Endometrium (tissue), 2 donors: ENCODE data around the gene XYLT1.

Source experiments
- FAIRE-seq: peaks from 2 replicates; lab custom pipeline; 2012; peaks lifted over from hg19 to GRCh38; lab: Jason Lieb, UNC
- donor health status: control.
- donor health status: control.

The XYLT1 gene

GRCh38 chr16:17083628-17084027 is 387.1 kb downstream of the XYLT1 start:
- no peak for FAIRE-seq

DNA sequence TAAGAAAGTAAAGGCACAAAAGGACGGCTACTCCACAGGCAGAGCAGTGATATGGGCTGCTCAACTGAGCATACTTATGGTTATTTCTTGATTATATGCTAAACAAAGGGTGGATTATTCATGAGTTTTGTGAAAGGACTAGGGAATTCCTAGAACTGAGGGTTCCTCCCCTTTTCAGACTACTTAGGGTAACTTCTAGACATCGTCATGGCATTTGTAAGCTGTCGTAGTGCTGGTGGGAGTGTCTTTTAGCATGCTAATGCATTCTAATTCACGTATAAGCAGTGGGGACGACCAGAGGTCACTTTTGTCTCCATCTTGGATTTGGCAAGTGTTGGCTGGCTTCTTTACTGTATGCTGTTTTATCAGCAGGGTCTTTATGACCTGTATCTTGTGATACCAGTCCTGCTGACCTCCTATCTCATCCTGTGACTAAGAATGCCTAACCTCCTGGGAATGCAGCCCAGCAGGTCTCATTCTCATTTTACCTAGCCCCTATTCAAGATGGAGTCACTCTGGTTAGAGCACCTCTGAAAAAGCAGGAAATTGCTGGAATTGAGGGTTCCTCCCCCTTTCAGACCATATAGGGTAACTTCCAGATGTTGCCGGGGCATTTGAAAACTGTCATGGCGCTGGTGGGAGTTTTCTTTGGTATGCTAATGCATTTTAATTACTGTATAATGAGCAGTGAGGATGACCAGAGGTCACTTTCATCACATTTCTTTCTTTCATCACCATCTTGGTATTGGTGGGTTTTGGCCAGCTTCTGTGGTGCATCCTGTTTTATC is 388.5 kb downstream of the XYLT1 start:
- no peak for FAIRE-seq

- no peak for FAIRE-seq
Observed at GRCh38 chr16:17080105-17080504, 390.7 kb downstream of the XYLT1 start.

DNA sequence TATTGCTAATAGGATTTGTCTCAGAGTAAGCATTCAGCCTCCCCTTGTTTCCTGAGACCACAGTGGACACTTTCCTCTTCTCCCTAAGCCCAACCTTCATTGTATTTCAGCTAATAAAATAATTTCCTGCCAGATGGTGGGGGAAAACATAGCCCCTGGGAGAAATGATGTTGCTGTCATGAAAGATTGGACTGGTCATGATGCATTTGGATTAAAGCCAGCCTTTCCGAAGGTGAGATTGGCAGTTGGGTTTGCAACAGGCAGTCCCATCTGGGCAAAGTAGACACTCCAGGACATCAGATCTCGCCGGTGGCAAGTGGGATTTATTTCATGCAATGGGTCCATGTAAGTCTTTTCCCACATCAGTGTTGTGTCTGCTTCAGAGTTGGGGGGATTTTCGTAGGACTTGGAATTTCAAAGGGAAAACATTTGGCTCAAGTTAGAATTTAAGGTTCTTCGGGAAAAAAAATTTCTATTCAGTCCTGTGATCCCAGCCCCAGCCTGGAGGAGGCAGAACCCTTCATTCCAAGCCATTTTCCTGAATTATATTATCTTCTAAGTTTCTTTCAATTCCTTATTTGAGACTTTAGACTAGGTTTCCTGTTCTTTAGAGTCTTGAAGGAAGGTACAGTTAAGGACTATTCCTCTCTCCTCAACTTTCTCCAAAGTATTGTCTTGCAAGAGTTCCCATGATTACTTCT is 391.7 kb downstream of the XYLT1 start:
- FAIRE-seq = no peak

GRCh38 chr16:17076818-17077498 is 393.8 kb downstream of the XYLT1 start:
- no peak for FAIRE-seq

- FAIRE-seq = no peak
Observed at GRCh38 chr16:17076092-17076754, 394.5 kb downstream of the XYLT1 start.

DNA sequence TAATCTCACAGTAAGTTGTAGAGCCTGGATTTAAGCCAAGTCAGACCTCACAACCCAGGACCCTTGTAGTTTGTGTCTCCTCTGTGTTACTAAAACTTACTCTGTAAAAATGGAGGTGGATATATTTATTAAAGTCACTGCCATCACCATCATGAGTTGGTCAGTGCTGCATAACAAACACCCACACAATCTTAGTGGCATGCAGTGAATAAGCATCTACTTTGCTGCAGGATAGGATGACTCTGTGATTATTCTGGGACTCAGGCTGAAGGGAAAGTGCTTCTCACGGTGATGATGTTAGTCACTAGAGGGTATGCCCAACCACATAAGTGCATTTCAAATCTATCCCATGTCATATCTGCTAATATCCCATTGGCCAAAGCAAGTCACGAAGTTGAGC is 398.7 kb downstream of the XYLT1 start:
- FAIRE-seq = no peak

DNA sequence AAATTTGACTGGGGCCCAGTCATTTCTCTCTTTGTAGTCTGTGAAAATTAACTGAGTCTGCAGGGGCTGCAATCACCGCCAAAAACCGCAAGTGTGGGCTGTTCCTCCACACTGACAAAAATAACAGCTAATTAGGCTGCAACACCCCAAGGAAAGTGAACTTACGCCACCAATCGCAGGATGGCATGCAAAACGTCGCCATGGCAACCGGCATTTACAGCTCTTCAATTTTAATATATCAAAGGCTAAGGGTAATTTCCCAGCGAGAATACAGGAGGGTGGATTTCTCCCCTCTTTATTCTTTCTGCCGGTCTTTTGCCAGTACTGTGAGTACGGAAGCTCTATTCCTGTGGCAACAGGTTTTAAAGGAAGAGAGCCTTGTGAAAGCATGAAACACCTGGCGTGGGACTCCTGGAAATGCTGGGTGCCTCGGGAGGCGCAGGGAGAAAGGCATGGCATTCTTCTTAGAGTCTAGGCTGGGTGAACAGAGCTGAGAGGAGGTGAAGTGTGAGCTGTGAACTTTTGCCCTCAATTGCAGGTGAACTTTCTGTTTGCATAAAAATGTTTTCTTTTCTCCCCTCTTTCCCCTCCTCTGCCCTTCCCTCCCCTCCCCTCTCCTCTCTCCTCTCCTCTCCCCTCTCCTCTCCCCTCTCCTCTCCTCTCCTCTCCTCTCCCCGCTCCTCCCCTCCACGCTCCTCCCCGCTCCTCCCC is 399.7 kb downstream of the XYLT1 start:
- FAIRE-seq = no peak

GRCh38 chr16:17069681-17070080 is 401.1 kb downstream of the XYLT1 start:
- no peak for FAIRE-seq

DNA sequence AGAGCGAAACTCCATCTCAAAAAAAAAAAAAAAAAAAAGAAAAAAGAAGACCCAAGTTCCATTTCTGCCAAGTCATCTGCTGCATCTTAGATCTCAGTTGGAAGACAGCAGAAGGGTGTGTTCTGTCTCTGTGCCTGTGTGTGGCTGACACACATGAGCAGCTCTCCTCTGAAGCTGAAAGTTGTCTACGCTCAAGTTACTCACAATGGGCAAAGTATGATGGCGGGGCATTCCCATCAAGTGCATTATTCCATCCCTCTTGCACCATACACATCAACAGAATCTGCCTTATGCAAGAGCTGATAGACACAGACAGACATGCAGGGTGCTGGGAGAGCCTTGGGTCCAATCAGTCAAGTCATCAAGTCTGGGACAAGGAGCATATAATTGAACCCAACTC is 402.2 kb downstream of the XYLT1 start:
- FAIRE-seq = no peak

DNA sequence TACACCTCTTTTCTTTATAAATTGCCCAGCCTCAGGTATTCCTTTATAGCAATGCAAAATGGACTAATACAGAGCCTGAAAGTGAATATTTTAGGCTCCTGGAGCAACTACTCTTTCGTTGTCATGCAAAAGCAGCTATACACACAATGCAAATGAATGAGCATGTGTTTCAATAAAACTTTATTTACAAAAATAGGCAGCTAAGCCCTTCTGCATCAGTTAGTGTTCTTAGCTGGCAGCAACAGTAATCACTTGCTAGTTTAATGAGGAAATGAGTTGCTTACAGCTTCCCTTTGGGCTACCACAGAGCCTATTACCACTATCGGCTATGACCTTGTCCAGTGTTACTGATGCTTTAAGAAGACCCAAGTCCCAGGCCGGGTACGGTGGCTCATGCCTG is 402.9 kb downstream of the XYLT1 start:
- FAIRE-seq = no peak

DNA sequence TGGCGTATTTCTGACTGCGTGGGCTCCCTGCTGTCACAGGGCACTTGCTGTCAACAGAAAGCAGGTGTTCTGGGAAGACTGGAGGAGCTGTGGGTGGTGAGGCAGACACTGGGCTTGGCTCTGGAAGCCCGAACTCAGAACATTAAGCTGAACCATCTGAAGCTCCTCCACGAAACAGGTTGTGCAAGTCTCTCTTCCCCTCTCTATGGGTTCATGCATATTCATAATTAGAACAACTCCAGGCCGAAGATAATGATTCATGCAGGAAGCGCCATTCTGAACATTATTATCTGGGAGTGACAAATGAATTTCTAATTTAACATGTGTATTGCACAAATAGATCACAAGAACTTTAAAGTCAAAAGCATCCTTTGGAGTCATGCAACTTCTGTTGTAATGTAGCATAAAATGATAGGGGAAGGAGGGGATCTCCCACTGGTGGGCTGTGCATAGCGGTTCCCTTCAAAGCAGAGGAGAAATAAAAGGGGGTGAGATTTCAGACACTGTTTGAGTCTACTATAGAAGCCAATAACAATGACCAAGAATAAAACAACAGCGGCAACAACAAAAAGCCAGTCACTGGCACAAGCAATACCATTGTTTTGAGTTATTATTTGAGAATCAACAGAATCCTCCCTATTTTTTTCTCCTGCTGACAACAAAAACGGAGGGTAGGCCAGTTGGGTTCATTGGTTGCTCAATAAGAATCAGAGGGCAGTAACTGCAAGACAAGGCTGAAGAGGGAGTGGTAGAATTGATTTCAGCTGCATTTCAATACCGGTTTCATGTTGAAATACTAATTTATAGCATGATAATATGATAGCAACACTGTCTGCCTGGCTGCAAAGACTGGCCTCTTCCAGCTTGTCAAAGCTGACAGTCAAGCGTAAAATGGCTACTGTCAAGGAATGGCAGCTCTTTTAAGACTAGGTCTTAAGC is 407.3 kb downstream of the XYLT1 start:
- no peak for FAIRE-seq

GRCh38 chr16:17062676-17063075 is 408.1 kb downstream of the XYLT1 start:
- no peak for FAIRE-seq

GRCh38 chr16:17061326-17061725 is 409.4 kb downstream of the XYLT1 start:
- no peak for FAIRE-seq

DNA sequence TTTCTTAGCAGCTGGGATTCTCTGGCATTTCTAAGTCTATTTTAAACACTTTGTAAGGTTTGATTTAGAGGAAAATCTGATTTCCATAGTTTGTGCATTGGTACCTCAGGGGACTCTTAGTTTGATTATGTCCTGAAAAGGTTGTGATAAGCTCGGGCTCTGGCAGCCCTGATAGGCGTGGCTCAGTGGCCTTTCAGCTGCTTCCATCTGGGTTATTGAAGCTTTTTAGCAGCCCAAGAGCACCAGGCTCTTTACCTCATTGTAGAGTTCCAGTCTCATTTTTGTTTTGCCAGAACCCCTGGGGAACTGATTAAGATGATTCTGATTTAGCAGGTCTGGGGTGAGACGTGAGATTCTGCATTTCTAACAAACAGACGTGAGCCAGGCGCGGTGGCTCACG is 412.3 kb downstream of the XYLT1 start:
- no peak for FAIRE-seq

DNA sequence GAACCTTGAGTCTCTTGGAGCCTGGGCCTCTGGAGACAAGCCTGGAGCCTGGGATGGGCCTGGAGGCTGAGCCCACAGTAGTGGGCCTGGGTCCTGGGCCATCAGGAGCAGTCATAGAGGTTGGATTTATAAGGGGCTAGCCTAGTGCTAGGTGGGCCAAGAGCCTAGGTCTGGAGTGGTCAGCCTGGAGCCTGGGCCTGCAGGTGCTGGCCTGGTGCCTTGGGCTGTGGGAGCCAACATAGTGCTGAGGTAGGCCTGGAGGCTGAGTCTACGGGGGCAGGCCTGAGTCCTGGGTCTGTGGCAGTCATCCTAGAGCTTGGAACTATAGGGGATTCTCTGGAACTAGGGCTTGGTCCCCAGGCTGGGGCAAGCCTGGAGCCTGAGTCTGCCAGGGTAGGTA is 414.1 kb downstream of the XYLT1 start:
- no peak for FAIRE-seq

DNA sequence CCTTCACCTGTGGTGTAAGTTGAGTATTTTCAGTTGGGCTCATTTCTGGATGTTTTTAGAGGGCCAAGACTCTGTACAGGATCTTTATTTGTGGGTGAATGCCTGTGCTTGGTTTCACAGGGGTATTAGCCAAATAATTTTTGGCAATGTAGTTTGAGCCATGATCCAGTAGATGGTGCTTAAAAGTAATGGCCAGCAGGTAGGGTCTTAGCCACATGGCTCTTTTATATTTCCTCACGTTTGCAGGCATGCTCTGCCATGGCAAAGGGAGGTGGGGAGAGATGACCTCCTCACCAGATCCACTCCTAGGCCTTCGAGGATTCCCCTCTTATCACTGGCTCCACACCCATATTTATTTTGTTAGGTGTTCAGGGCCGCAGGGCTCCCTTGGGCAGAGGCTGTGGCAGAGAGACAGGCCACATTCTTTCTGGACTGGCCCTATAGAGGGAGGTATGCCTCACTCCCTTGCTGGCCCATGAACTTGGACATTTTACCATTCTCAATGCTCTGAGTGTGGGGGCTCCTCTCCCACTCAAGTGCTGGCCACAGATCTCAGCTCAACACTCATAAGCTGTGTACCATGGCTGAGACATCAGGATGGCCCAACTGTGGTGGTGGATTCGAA is 417.1 kb downstream of the XYLT1 start:
- no peak for FAIRE-seq
